Neural progenitor cell (in vitro differentiated cells): ENCODE data around the gene BEAN1.

Experiments used
- EZH2 ChIP-seq: fragments of 200-600 bp; sonication (generic); IDR thresholded peaks from 2 replicates; pipeline ENCODE4 v1.6.1; 2017; ENCODE audit warnings: antibody characterized with exemption, mild to moderate bottlenecking, moderate library complexity
- TF ChIP-seq, protein P1 (sequence below): fragments of 200-600 bp; sonication (generic); IDR thresholded peaks from 2 replicates; pipeline ENCODE4 v1.5.1; 2017; ENCODE audit warnings: antibody characterized with exemption, mild to moderate bottlenecking

DNA sequence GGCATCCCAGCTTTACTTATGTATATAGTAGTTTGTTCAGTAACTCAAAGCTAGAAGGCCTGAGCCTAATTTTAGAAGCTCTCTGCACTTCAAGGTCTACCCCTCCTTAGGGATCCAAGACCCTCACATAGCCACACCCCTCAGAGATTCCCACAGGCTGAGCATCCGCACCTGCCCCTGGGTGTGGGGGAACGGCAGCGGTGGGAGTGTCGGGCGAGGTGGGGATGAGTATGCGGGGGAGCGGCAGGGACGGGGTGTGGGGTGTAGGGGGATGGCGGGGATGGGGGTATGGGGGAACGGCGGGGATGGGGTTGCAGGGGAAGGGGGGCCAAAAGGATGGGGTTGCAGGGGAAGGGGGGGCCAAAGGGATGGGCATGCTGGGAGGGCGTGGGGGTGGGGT is 24.9 kb upstream of the BEAN1 start:
- TF ChIP-seq, protein P1, sequence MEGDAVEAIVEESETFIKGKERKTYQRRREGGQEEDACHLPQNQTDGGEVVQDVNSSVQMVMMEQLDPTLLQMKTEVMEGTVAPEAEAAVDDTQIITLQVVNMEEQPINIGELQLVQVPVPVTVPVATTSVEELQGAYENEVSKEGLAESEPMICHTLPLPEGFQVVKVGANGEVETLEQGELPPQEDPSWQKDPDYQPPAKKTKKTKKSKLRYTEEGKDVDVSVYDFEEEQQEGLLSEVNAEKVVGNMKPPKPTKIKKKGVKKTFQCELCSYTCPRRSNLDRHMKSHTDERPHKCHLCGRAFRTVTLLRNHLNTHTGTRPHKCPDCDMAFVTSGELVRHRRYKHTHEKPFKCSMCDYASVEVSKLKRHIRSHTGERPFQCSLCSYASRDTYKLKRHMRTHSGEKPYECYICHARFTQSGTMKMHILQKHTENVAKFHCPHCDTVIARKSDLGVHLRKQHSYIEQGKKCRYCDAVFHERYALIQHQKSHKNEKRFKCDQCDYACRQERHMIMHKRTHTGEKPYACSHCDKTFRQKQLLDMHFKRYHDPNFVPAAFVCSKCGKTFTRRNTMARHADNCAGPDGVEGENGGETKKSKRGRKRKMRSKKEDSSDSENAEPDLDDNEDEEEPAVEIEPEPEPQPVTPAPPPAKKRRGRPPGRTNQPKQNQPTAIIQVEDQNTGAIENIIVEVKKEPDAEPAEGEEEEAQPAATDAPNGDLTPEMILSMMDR: no peak
- TF ChIP-seq EZH2: no peak
